Left forelimb (tissue), 1 donor: ENCODE measurements around the gene ZBTB20.

ENCODE experiments used
- DNase-seq: peaks from one replicate; pipeline ENCODE4 v3.0.0-alpha.2; 2018; ENCODE audit warnings: low spot score

The ZBTB20 gene

DNA sequence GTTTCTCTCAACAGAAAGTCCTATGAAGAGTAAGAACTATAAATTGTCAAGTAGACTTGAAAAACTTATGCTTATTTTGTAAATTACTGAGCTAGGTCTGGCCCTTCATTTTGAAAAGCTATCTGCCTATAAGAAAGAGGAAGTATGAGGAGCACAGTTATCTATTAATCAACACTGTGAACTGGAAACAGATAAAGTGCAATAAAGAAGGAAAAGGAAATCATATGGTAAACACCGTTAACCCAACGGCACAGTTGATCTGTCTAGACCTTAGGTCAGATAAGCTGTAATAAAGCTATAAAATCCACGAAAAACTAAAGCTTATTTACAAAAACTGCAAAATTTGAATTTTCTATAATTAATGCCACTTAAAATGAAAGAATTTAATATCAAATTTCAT, 242.5 kb downstream of the ZBTB20 start:
- no peak for DNase-seq

- DNase-seq: no peak
These were observed 243.9 kb downstream of the ZBTB20 start for GRCh38 chr3:114903213-114903612.

DNA sequence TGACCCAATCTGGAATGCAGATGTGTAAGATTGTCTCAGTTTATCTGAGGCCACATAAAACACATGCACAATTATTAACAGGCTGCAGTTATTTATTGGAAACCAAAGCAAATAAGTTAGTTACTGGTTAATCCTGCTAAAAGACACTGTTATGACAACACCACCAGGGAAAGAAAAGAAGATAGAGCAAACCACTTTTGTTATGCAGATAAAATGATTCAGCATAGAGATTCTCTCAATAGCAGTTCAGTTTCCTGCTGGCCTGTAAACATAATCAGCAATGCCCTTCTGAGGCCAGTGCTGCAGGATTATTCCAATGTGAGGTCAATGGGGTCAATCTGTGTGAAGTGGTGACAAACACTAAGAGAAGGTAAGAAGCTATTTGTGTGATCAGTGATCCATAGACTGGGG, 244.4 kb downstream of the ZBTB20 start:
- no peak for DNase-seq

DNA sequence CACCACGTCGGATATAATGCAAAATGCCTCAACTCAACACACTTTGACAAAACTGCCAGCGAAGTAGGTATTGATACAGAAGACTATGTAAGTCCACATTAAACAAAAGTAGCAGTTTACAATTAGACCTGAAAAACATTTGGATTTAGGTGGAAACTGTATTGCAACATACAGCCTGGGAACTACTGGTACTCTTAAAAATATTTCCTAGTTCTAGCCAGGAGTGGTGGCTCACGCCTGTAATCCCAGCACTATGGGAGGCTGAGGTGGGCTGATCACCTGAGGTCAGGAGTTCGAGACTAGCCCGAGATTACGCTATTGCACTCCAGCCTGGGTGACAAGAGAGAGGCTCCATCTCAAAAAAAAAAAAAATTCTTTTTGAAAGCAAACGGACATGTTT, 246.2 kb downstream of the ZBTB20 start:
- no peak for DNase-seq

GRCh38 chr3:114899186-114899931, 247.7 kb downstream of the ZBTB20 start:
- DNase-seq: no peak

DNA sequence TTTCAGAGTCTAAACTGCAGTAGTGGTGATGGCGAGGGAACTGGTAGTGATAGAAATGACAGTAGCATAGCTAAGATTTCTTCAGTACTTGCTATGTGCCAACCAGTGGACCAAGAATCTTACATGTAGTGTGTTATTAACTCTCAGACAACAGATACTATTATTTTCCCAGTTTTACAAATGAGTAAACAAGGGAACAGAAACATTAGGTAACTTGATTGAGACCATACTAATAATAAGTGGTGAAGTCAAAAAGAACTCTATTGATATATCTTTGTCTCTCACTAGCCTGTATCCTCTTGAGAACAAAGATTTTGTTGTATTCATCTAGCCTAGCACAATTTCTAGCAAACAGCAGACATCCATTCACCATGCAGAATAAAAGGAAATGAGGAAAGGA, 250.1 kb downstream of the ZBTB20 start:
- no peak for DNase-seq

- DNase-seq: no peak
These were observed 253.7 kb downstream of the ZBTB20 start for GRCh38 chr3:114893361-114893760.

GRCh38 chr3:114892880-114893279, 254.2 kb downstream of the ZBTB20 start:
- DNase-seq: no peak

GRCh38 chr3:114892131-114892879, 254.8 kb downstream of the ZBTB20 start:
- no peak for DNase-seq

DNA sequence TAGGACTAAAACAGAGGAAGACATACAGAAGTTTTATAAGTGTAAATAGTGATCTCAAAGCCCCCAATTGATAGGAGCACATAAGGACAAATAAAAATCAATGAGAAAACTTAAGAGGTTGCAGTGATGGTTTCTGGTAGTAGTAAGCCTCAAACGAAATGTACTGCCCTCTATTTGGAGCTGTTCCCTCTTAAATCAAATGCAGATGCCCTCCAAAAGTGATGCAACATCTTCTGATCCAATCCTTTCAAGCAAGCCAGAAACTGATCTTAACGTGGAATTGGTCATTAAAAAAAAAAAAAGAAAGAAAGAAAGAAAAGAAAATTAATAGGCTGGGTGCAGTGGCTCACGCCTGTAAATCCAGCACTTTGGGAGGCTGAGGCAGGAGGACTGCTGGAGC, 259.3 kb downstream of the ZBTB20 start:
- DNase-seq: no peak

DNA sequence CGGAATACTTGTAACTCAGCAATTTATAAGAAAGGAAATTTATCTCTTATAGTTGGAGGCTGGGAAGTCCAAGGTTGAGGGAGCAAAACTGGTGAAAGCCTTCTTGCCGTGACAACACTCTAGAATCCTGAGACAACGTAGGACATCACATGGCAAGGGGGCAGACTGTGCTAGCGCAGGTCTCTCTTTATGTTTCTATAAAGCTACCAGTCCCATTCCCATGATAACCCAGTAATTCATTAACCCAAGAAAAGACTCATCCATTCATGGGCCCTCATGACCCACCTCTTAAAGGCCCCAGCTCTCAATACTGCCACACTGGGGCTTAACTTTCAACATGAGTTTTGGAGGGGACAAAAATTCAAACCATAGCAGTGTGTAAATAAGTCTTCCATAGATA, 260.2 kb downstream of the ZBTB20 start:
- no peak for DNase-seq

- DNase-seq: no peak
These were observed 262.7 kb downstream of the ZBTB20 start for GRCh38 chr3:114884213-114884923.

DNA sequence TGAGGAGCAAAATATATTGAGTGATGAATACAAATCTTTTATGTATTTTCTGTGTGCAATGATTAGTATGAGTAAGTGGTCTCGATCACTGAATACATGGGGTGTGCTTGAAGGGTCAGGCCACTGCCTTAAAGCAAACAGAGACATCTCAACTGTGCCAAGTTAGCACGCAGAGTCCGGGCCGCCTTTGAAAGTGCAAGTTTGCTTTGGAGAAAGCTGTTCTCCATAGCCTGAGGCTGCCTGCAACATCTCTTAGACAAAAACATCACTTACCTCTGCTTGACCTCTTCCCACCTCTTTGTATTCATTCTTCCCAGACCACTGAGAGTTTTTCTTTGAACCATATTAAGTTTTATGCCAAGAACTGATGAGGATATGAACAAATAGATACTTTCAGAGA, 267.0 kb downstream of the ZBTB20 start:
- DNase-seq: no peak

DNA sequence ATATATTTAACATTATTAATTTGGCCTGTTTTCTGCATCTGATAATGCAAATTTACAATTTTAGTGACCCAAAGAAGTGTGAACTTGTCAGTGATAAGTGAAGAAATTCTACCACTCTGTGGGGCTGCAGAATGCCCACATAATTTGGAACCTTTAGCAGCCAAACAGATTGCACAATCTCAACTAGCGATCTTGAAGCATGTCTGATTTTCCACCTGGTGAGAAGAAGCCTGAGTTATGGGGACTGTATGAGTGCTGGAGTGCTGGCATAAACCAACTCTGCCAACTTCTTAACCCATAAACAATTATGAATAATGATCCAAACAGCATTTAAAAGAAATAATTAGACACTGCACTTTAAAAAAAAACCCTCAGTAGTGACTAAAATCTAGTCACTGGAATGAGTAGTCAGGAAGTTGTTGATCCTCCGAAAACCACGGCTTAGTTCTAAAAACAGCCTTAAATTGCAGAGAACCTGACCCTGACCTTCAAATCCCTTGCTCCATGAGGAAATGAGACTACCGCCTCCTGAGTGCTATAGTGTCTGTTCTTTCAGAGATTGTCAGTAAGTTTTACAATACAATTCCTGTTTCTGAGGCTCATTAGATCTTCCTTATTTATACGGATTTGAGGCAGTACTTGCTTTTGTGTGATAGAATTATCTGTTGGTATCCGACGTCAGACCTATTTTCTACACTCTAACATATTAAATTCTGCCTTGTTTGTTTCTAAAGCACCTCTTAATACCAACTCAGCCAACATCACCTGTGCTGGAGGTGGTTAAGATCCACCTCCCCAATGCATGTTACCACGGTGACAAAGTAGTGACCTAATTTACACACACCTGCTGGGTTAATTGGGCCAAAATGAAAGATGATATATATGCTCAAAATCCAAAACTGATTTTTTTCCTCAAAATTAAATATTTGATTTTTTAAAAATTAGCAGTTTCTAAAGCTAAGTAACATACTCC, 267.7 kb downstream of the ZBTB20 start:
- DNase-seq: no peak

DNA sequence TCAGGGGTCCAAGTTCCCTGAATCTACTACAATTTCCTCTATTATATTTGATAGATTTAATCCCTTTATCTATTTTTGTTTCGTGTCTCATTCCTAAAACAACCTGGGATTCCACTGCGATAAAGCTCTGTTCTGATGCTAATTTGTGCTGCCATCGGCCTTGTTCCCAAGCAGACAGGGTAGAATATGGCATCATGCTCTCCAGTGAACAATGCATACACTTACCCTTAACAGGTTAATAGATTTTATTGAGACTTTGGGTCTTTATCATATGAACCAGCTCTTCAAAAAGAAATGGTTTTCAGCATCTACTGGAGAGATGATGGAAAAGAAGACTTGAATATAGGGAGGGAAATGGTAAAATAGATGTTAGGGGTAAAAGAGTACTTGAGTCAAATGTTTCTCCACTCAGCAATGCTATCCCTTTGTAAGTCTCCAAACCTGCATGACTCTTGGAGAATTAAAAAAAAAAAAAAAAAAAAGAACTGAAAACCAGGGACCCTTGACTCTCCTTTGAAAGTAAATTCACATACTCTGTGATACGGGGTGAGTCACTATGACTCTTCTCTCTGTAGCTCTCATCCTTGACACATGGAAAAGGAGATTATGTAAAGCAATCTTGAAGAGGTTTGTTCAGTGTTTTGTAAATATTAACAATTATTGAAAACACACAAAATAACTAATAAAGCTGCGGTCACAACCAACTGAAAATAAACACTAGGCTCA, 268.8 kb downstream of the ZBTB20 start:
- DNase-seq: no peak

DNA sequence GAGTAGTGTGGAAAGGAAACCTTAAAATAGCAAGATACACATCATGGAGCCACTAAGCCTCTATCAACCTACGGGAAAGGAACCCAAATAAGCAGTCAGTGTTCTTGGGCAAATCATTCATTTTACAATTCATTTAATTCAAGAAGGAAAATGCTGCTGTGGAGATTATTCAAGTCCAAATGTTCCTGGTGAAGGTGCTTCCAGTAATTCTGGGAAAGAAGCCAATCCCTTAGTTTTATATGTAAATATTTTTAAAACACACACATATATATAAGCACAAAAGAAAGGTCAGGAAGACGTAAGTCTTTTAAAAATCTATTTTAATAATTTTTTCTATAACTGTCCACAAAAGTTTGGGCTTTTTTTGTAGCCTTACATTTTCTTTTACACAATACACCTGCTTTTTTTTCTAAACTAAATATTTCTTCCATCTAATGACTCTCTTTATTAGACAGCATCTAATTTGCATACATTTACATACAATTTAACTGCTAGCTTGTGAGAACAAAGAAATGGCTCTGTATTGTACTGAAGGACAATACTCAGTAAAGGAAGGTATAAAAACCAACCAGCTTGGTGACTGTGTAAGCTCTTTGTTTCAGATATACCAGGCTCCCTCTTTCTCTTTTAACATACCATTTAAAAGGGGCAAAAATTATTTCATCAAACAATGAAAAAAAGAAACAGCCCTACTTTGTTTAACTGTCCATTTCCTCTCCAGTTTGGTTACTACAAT, 269.5 kb downstream of the ZBTB20 start:
- no peak for DNase-seq

DNA sequence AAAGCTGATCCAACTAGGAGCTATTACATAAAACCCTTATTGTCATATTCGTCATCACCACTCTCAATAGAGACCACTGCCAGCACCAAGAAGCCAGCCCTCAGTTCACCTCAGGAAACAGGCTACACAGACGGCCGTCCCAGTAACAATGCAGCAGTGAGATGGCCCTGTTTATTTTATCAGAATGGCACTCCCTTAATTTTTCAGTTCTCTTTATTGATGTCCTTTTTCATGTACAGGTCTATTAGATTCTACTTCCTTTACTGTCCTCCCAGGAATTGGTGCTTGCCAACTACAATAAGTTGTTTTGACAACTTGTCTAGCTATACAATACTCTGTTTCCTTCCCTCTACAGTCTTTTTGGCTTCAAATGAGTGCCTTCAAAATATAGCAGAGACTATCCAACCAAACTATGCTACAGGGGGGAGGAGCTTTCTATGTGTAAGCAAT, 272.5 kb downstream of the ZBTB20 start:
- no peak for DNase-seq

DNA sequence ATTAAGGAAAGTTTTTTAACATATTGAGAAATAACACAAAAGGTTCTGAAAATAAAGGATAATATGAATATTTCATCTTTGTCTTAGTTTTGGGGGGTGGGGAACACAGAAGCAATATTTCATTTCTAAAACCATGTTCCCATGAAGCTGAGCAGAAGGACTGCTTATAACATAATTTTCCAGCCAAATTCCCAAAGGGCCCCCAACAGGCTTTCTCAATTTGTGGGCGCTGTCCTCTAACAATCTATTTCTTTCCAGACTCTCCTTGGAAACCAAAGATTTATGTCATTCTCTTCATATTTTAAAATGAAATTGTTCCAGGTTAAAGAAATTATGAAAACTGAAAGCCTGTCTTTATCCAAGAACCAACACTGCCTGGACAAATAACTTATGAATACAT, 273.5 kb downstream of the ZBTB20 start:
- DNase-seq: no peak

- DNase-seq: no peak
These were observed 274.5 kb downstream of the ZBTB20 start for GRCh38 chr3:114872588-114872987.

DNA sequence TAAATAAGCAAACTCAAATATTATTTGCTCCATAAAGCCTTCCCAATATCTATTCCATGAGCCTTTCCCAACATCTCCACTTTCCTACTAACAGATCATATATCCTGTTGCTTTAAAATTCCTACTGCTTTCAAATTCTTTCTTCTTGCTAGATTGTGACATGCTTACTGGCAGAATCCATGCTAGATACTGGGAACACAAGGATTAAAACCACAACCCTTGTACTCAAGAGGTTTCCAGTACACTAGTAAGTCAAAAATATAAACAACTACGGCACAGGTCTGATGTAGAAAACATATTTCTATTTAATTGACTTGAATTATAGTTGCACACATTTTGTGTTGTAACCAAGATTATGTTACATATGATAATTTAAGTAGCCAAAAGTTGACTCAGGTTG, 275.0 kb downstream of the ZBTB20 start:
- DNase-seq: no peak
